K562 (cell line): Measurements from ENCODE around the gene TSPAN3. TPM values are rescaled to one million over a fixed set of nuclear protein-coding genes. Genes with fewer than 3 reads are reported as not detected.

ENCODE experiments used
- CEBPB ChIP-seq: fragments of 450-650 bp; IDR thresholded peaks from 2 replicates; pipeline ENCODE4 v1.6.1; 2016; ENCODE audit warnings: missing genetic modification characterization, missing compliant biosample characterization
- CXXC5 ChIP-seq: fragments of 250-450 bp; sonication (Bioruptor Pico); IDR thresholded peaks from 2 replicates; pipeline ENCODE4 v1.8.0; 2022; ENCODE audit warnings: inconsistent platforms, mild to moderate bottlenecking, moderate library complexity
- FOXK2 ChIP-seq, 2 experiments: fragments of 450-650 bp; IDR thresholded peaks in 1 of 2; conservative IDR thresholded peaks in 1 of 2; 2 replicates each; pipeline ENCODE4 v1.6.1; 2016; ENCODE audit warnings: low read depth in 2 of 2, mild to moderate bottlenecking in 1 of 2
- GABPA ChIP-seq: fragments of 200-800 bp; sonication (Bioruptor generic); conservative IDR thresholded peaks from 2 replicates; pipeline ENCODE4 v1.6.1; 2016; ENCODE audit warnings: low read depth, missing genetic modification characterization, missing compliant biosample characterization
- NFIC ChIP-seq: fragments of 450-650 bp; IDR thresholded peaks from 2 replicates; pipeline ENCODE4 v1.6.1; 2017; ENCODE audit warnings: mild to moderate bottlenecking, inconsistent platforms
- OTX1 ChIP-seq: fragments of 450-650 bp; formaldehyde crosslinking; IDR thresholded peaks from 2 replicates; pipeline ENCODE4 v1.4.0; 2022; ENCODE audit warnings: mild to moderate bottlenecking
- POLR2AphosphoS5 ChIP-seq: IDR thresholded peaks from 2 replicates; pipeline ENCODE4 v1.6.1; 2011; ENCODE audit warnings: mild to moderate bottlenecking, low read depth, low read length, moderate library complexity; ENCODE audit not compliant: control insufficient read depth, insufficient read depth
- PTTG1 ChIP-seq: fragments of 450-650 bp; IDR thresholded peaks from 2 replicates; pipeline ENCODE4 v1.6.1; 2016; ENCODE audit warnings: low read depth, mild to moderate bottlenecking, missing genetic modification characterization, missing compliant biosample characterization
- RBM17 ChIP-seq: fragments of 200-400 bp; formaldehyde crosslinking; IDR thresholded peaks from 2 replicates; pipeline ENCODE4 v1.6.1; 2017; ENCODE audit warnings: low read depth, mild to moderate bottlenecking, low read length, borderline replicate concordance
- RFX7 ChIP-seq: fragments of 250-450 bp; sonication (Bioruptor Pico); IDR thresholded peaks from 2 replicates; pipeline ENCODE4 v1.5.1; 2021; ENCODE audit warnings: mild to moderate bottlenecking
- SAFB ChIP-seq: fragments of 200-400 bp; formaldehyde crosslinking; IDR thresholded peaks from 2 replicates; pipeline ENCODE4 v1.6.1; 2017; ENCODE audit warnings: low read depth, low read length, borderline replicate concordance
- YY1 ChIP-seq, 3 experiments: IDR thresholded peaks; 2 replicates each; pipeline ENCODE4 v1.6.1; 2011; ENCODE audit warnings: low read length in 2 of 3, mild to moderate bottlenecking in 2 of 3, moderate library complexity in 2 of 3, borderline replicate concordance in 1 of 3, control low read depth in 1 of 3, low read depth in 1 of 3; ENCODE audit not compliant: insufficient read depth in 3 of 3, insufficient replicate concordance in 2 of 3, control insufficient read depth in 1 of 3, insufficient read length in 1 of 3; ENCODE audit errors: extremely low read depth in 1 of 3
- ZKSCAN1 ChIP-seq: fragments of 150-350 bp; IDR thresholded peaks from 2 replicates; pipeline ENCODE4 v1.6.1; 2016; ENCODE audit warnings: low read depth, low read length
- ZNF274 ChIP-seq: IDR thresholded peaks from 2 replicates; pipeline ENCODE4 v1.6.1; 2011; ENCODE audit warnings: low read depth, mild to moderate bottlenecking, low read length, moderate library complexity, borderline replicate concordance
- polyA plus RNA-seq, 8 experiments: library from polyadenylated mRNA; depleted of rRNA in 4 of 8; stranded (reverse) in 5 of 8; unstranded in 3 of 8; fragments of >200 nt; fragmentation: Nextera tagmentation in 2 of 8; fragmentation: Illumina TruSeq in 1 of 8; extraction: Ambion mirVana in 2 of 8; extraction: Trizol in 1 of 8; gene quantifications; 2 replicates each; pipeline versions ENCODE4 v1.2.1 to v1.2.3, GENCODE V29; 2011 to 2014; ENCODE audit warnings: inconsistent platforms in 1 of 8, missing spikeins in 1 of 8
- total RNA-seq, 7 experiments: library from RNA; depleted of rRNA in 6 of 7; stranded (reverse); fragments of >200 nt in 6 of 7; fragmentation: Illumina TruSeq in 2 of 7; extraction: Trizol in 2 of 7; gene quantifications; 2 replicates each; pipeline versions ENCODE4 v1.2.1 to v1.2.3, GENCODE V29; 2011 to 2021; ENCODE audit warnings: low replicate concordance in 1 of 7
- TF ChIP-seq, protein P1 (sequence below): fragments of 450-650 bp; formaldehyde crosslinking; IDR thresholded peaks from 2 replicates; pipeline ENCODE4 v1.4.0; 2020; ENCODE audit warnings: mild to moderate bottlenecking, moderate library complexity
- TF ChIP-seq, protein P2 (sequence below), 2 experiments: fragments of 450-650 bp in 1 of 2; sonication (generic) in 1 of 2; formaldehyde crosslinking in 1 of 2; IDR thresholded peaks; 2 replicates each; pipeline versions ENCODE4 v1.7.1 to v1.9.0; 2016 to 2022; ENCODE audit warnings: inconsistent platforms in 1 of 2, mild to moderate bottlenecking in 1 of 2, missing genetic modification reagents in 1 of 2

The TSPAN3 gene
- total and polyA plus RNA-seq, 9 of the 15 experiments (the other 6 are each of a cell fraction or from before 2014, with no cell fraction given), result 14.3 to 144 (median 71.1) TPM

DNA sequence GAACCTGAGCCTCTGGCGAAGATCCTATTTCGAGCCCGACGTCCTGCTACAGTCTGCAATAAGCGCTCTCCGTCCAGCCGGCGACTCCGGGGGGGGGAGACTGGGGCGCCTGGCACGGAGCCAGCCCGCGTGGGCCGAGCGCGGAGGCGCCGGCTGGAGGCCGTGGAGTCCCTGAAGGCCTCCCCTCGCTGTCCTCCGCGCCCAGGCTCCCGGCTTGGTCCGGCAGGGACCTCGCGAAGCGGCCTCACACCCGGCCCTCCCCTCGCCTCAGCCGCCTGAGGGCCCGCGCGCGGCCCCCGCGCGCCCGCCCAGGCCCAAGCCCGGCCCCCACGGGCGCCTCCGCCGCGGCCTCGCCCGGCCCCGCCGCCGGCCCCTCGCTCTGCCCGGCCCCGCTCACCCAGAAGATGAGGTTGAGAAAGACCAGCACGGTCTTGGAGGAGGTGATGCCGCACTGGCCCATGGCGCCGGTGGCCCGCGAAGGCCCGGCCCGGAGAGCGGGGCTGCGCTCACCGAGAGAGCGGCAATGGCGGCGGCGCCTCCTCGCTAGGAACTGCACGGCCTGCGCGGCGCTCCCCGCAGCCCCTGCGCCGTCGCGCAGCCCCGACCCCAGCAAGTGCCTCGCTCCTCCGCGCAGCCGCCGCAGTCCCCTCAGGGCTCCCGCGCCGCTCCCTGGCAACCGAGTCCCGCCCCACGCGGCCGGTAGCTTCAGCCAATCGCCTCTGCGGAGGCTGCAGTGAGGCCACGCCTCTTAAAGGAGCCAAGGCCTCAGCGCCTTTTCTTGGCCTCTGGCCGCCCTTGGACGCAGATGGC lies at the start of gene TSPAN3 (continued):
- TF ChIP-seq YY1 (IDR thresholded peaks at IDR 0.05; ENCODE audit: borderline replicate concordance in 1 of 3, control insufficient read depth in 1 of 3, extremely low read depth in 1 of 3, insufficient read depth in 3 of 3, insufficient read length in 1 of 3, insufficient replicate concordance in 2 of 3, low read depth in 1 of 3, low read length in 2 of 3), result peak; percentile 20 to 87 (median 79)
- TF ChIP-seq CXXC5 (CRISPR knock-in tag), result peak; percentile 97
- no peak for TF ChIP-seq RFX7 (CRISPR knock-in tag)
- no peak for TF ChIP-seq CEBPB
- no peak for TF ChIP-seq SAFB
- no peak for TF ChIP-seq FOXK2 (conservative IDR thresholded peaks at IDR 0.05 in 1 of 2, IDR thresholded peaks at IDR 0.05 in 1 of 2; ENCODE audit: low read depth in 2 of 2)
- TF ChIP-seq RBM17, result no peak
- TF ChIP-seq, protein P1, sequence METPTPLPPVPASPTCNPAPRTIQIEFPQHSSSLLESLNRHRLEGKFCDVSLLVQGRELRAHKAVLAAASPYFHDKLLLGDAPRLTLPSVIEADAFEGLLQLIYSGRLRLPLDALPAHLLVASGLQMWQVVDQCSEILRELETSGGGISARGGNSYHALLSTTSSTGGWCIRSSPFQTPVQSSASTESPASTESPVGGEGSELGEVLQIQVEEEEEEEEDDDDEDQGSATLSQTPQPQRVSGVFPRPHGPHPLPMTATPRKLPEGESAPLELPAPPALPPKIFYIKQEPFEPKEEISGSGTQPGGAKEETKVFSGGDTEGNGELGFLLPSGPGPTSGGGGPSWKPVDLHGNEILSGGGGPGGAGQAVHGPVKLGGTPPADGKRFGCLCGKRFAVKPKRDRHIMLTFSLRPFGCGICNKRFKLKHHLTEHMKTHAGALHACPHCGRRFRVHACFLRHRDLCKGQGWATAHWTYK (CRISPR knock-in tag), result no peak
- no peak for TF ChIP-seq ZKSCAN1
- no peak for TF ChIP-seq ZNF274
- TF ChIP-seq OTX1, result no peak
- no peak for TF ChIP-seq PTTG1 (tag)
- TF ChIP-seq NFIC, result peak; percentile 99
- TF ChIP-seq, protein P2, sequence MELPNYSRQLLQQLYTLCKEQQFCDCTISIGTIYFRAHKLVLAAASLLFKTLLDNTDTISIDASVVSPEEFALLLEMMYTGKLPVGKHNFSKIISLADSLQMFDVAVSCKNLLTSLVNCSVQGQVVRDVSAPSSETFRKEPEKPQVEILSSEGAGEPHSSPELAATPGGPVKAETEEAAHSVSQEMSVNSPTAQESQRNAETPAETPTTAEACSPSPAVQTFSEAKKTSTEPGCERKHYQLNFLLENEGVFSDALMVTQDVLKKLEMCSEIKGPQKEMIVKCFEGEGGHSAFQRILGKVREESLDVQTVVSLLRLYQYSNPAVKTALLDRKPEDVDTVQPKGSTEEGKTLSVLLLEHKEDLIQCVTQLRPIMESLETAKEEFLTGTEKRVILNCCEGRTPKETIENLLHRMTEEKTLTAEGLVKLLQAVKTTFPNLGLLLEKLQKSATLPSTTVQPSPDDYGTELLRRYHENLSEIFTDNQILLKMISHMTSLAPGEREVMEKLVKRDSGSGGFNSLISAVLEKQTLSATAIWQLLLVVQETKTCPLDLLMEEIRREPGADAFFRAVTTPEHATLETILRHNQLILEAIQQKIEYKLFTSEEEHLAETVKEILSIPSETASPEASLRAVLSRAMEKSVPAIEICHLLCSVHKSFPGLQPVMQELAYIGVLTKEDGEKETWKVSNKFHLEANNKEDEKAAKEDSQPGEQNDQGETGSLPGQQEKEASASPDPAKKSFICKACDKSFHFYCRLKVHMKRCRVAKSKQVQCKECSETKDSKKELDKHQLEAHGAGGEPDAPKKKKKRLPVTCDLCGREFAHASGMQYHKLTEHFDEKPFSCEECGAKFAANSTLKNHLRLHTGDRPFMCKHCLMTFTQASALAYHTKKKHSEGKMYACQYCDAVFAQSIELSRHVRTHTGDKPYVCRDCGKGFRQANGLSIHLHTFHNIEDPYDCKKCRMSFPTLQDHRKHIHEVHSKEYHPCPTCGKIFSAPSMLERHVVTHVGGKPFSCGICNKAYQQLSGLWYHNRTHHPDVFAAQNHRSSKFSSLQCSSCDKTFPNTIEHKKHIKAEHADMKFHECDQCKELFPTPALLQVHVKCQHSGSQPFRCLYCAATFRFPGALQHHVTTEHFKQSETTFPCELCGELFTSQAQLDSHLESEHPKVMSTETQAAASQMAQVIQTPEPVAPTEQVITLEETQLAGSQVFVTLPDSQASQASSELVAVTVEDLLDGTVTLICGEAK (IDR thresholded peaks at IDR 0.05), result no peak
- TF ChIP-seq, protein P2 (CRISPR knock-in tag; IDR thresholded peaks at IDR 0.05), result no peak
- peak; percentile 57 for TF ChIP-seq POLR2AphosphoS5
- TF ChIP-seq GABPA (tag), result no peak
